22Rv1 (cell line): ENCODE data around the gene ZNF30.
A peak's percentile ranks its signal among the peaks of the same experiment; 100 is the strongest.
"Not testable (repeated sequence)": the region's sequence is repeated elsewhere in the genome, so short reads cannot be mapped to it uniquely, and the experiment has no call there.

ENCODE experiments used
- H3K27ac ChIP-seq: fragments of 450-650 bp; 2 replicates; pipeline ENCODE4 v1.5.1; 2017
- CTCF ChIP-seq: fragments of 450-650 bp; IDR thresholded peaks from 2 replicates; pipeline ENCODE4 v1.5.1; 2017; ENCODE audit warnings: mild to moderate bottlenecking
- ZFX ChIP-seq: fragments of 450-650 bp; IDR thresholded peaks from 2 replicates; pipeline ENCODE4 v1.6.1; 2017; ENCODE audit warnings: antibody characterized with exemption, borderline replicate concordance

Gene ZNF30

DNA sequence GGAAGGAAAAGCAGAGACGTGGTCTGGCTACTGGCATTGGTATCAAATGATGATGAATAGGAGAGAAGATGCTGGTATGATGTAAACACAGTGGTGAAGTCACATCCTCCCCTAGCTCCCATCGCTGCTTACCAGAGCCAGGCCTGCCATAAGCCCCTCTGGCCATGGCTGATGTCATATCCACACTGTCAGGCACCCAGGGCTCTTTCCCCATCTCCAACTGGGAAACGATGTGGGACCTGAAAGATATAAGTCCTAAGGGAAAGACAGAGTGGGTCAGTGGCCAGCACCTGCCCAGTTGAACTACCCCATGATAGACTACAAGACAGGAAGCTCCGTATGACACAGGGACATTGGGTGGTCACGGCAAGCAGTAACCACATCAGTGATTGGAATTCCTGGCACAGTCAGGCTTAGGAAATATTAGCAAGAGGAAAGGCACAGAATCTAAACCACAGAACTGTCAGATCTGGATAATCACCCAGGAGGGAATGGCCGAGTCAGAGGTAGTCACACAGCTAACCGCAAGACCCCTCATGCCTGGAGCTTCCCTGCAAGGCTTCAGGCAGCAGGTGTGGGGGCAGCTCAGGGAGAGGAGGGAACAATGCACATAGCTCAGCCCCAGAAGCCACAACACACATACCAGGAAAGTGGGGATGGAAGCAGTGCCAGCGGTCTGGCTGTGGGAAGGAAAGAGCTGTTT lies 33.6 kb downstream of the ZNF30 start:
- H3K27ac ChIP-seq: no peak overlapping the region
- TF ChIP-seq ZFX (no peak), CTCF (no peak)

- H3K27ac ChIP-seq: no peak overlapping the region
- TF ChIP-seq CTCF (no peak), ZFX (no peak)
Observed at GRCh38 chr19:34960940-34961679, 34.4 kb downstream of the ZNF30 start.

- H3K27ac ChIP-seq: no peak overlapping the region
- TF ChIP-seq ZFX (no peak), CTCF (no peak)
Observed at GRCh38 chr19:34961775-34962686, 35.3 kb downstream of the ZNF30 start.

- no peak overlapping the region for H3K27ac ChIP-seq
- no peak for TF ChIP-seq ZFX
- TF ChIP-seq CTCF: no peak
Observed at GRCh38 chr19:34962687-34963572, 36.2 kb downstream of the ZNF30 start.

GRCh38 chr19:34963573-34964406 lies 37.1 kb downstream of the ZNF30 start, which contains the start of gene ZNF792:
Gene ZNF792 (minus strand): TSS chr19:34964229. CDS start chr19:34963662, 567 bp downstream.
- TF ChIP-seq ZFX (no peak), CTCF (no peak)
- peak within 1 kb of the TSS; percentile 26; the same call in 1 of the 2 replicates for H3K27ac ChIP-seq

DNA sequence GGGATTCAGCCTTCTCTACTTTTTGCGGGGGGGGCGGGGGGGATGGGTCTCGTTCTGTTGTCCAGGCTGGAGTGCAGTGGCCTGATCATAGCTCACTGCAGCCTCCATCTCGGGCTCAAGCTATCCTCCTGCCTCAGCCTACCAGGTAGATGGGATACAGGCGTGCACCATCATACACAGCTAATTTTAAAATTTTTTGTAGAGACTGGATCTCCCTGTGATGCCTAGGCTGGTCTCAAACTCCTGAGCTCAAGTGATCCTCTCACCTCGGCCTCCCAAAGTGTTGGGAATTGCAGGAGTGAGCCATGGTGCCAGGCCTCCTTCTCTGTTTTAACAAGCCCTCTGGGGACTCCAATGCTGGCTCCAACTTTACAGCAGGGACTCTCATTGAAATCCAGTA lies 37.9 kb downstream of the ZNF30 start:
- H3K27ac ChIP-seq: no peak overlapping the region
- TF ChIP-seq CTCF (no peak), ZFX (no peak)

- not testable (repeated sequence) for H3K27ac ChIP-seq
Observed at GRCh38 chr19:34965505-34965904, 38.8 kb downstream of the ZNF30 start.
